Heart right ventricle (tissue), 16 donors: ENCODE measurements around the gene SPEM2. TPM values are rescaled to one million over a fixed set of nuclear protein-coding genes. Genes with fewer than 3 reads are reported as not detected.

ENCODE experiments used
- ATAC-seq, 8 donors: fragments of 200-7000 bp; cut with Tn5 transposase; one replicate each; pipeline ENCODE4 v1.9.1; 2020; ENCODE audit warnings: mild to moderate bottlenecking in 8 of 8, moderate library complexity in 8 of 8, moderate number of reproducible peaks in 1 of 8
- DNase-seq, 2 donors: peaks; one replicate each; pipeline ENCODE4 v3.0.0-alpha.2; 2020
- H3K27ac ChIP-seq, 10 donors: fragments of 200-600 bp; sonication (generic) in 2 of 10; one replicate each; pipeline versions ENCODE4 v1.5.0 to v1.8.0; 2020 to 2022; ENCODE audit warnings: mild to moderate bottlenecking in 3 of 10
- H3K27me3 ChIP-seq, 7 donors: fragments of 200-600 bp; one replicate each; pipeline ENCODE4 v1.8.0; 2021 to 2022; ENCODE audit warnings: mild to moderate bottlenecking in 2 of 7
- H3K36me3 ChIP-seq, 9 donors: fragments of 200-600 bp; sonication (generic) in 1 of 9; one replicate each; pipeline versions ENCODE4 v1.5.0 to v1.8.0; 2020 to 2022; ENCODE audit warnings: mild to moderate bottlenecking in 2 of 9
- H3K4me1 ChIP-seq, 9 donors: fragments of 200-600 bp; sonication (generic) in 1 of 9; one replicate each; pipeline versions ENCODE4 v1.5.0 to v1.8.0; 2020 to 2022; ENCODE audit warnings: mild to moderate bottlenecking in 4 of 9
- H3K4me3 ChIP-seq, 10 donors: fragments of 200-600 bp; sonication (generic) in 2 of 10; one replicate each; pipeline versions ENCODE4 v1.5.0 to v1.8.0; 2020 to 2022; ENCODE audit warnings: mild to moderate bottlenecking in 7 of 10, moderate library complexity in 2 of 10
- H3K9me3 ChIP-seq, 11 donors: fragments of 200-600 bp in 10 of 11; sonication (generic) in 2 of 11; one replicate each; pipeline versions ENCODE4 v1.5.0 to v1.8.0; 2013 to 2022; ENCODE audit warnings: mild to moderate bottlenecking in 2 of 11, control low read depth in 1 of 11, moderate library complexity in 1 of 11
- CTCF ChIP-seq, 9 donors: fragments of 200-600 bp; sonication (generic) in 2 of 9; IDR thresholded peaks; one replicate each; pipeline versions ENCODE4 v1.5.0 to v1.8.0; 2021 to 2022; ENCODE audit warnings: antibody characterized with exemption in 9 of 9, mild to moderate bottlenecking in 5 of 9, moderate library complexity in 1 of 9
- WGBS, 2 donors: extraction: QIAGEN DNeasy Blood & Tissue Kit; methylation state at CpG; one replicate each; pipeline ENCODE4 v1.1.7; 2013; ENCODE audit warnings: inconsistent platforms in 1 of 2; 5-methylcytosine and 5-hydroxymethylcytosine counted together
- intact Hi-C, 10 donors: fragments of 100-400 bp; cut with DNase I; formaldehyde crosslinking; loops; one replicate each; pipeline versions ENCODE4 v1.11.1 to v1.14.2; 2022
- polyA plus RNA-seq, 2 donors: library from polyadenylated mRNA; stranded (reverse); fragments of 200-250 nt; gene quantifications; one replicate each; pipeline ENCODE4 v1.2.3, GENCODE V29; 2013
- total RNA-seq, 10 donors: library from RNA; stranded (reverse); fragmentation: NEBNext Ultra II Directional in 3 of 10; extraction: Animal tissue kit (Norgen Biotek cat#: 25700) in 3 of 10; gene quantifications; one replicate each; pipeline versions ENCODE4 v1.2.1 to v1.2.4, GENCODE V29; 2021 to 2023
- donor health status: Arrhythmogenic right ventricular cardiomyopathy.
- donor health status: ischemic (EF 13 %, LVEDD 7.1; RV severe dilation, severe dysfunction).
- donor health status: healthy with polysubstance abuse.
- donor health status: DM: no; HTN: yes; CAD: no.
- donor health status: DM: no; HTN: no; CAD: no.
- donor health status: ischemic (EF 25% LVEDD 6.9; RV normal size, moderate dysfunction).
- donor health status: ischemic (EF 25% LVEDD 5.7; RV mildly dilated, moderate dysfunction).
- donor health status: healthy.
- donor health status: DM: yes; HTN: yes; CAD: no.
- donor health status: Ischemic cardiomyopathy.
- donor health status: ischemic (EF 35%, LVEDD 5.7; RV mildly dilated, moderate dysfunction).
- donor health status: nonischemic (EF 11% LVEDD 7.7; RV severe dilation, severe dysfunction).
- donor health status: DM: yes; HTN: yes; CAD: no.
- donor health status: PGD.
- donor health status: ischemic (EF 29% LVEDD 5.4; RV normal size, mild dysfunction).
- donor health status: nonischemic (EF 23%, LVEDD 6.1; RV moderate dilation, normal function).

Gene SPEM2
- total and polyA plus RNA-seq, 12 donors = not detected

DNA sequence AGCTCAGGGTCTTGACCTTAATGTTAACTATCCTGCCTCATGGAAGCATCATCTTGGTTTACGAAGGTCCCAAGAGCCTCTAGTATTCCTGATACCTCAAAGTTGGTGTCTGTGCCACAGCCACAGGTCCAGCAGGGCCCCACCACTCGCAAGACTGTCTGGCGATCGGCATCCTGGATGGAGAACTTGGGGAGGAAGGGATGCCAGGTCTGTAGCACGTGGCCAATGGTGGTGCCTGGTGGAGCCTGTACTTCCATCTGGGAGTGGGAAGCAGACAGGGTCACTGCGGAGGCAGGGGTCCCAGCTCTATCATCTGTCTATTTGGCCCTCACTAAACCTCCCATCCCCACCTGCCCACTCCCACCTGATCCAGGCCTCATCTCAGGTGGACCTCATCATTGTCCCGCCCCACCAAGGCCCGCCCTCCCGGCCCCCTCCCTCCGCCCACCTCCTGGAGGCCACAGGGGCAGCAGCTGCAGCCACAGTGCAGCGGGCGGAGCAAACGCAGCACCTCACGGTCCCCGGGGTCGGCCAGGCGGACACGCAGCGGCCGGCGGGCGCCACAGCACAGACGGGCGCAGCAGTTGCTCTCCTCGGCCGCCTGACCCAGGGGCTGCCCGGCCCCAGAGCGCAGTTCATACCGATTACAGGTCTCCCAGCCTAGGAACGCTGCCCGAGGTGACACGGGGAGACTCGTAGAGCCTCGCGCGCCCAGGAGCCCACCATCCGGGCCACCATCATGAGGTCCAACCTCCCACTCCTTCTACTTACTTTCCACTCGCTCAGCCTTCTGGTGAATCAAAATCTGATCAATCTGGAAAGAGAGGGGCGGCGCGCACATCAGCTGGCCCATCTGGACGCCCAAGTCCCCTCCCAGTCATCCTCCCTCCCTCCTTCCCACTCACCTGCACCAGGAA lies 32.5 kb upstream of the SPEM2 start:
- Histone ChIP-seq H3K27me3 (no peaks in the 10 kb centered on the region), H3K27ac (peak overlapping the region in 8 of 10 donors; percentile 89 to 98 (median 95)), H3K36me3 (peaks cover 0 to 49% (median 10%) of the 10 kb centered on the region in 9 donors), H3K4me3 (peak overlapping the region in 9 of 10 donors; percentile 77 to 98 (median 91)), H3K9me3 (no peaks in the 10 kb centered on the region), H3K4me1 (peaks cover 0 to 34% (median 22%) of the 10 kb centered on the region in 9 donors)
- intact Hi-C loops = loop anchor here in 4 of 10 donors (5.0 kb wide), 2 partner anchors 36 to 41 kb away; partner anchors contain the start of genes KCTD11 (in 2 of the 4) and TMEM95 (in 2 of the 4)
- ATAC-seq (no peak), DNase-seq (no peak)
- WGBS, 2 donors = 76 to 84% methylated on average over 37 to 42 of the region's 42 CpGs
- TF ChIP-seq CTCF (IDR thresholded peaks at IDR 0.05) = no peak

DNA sequence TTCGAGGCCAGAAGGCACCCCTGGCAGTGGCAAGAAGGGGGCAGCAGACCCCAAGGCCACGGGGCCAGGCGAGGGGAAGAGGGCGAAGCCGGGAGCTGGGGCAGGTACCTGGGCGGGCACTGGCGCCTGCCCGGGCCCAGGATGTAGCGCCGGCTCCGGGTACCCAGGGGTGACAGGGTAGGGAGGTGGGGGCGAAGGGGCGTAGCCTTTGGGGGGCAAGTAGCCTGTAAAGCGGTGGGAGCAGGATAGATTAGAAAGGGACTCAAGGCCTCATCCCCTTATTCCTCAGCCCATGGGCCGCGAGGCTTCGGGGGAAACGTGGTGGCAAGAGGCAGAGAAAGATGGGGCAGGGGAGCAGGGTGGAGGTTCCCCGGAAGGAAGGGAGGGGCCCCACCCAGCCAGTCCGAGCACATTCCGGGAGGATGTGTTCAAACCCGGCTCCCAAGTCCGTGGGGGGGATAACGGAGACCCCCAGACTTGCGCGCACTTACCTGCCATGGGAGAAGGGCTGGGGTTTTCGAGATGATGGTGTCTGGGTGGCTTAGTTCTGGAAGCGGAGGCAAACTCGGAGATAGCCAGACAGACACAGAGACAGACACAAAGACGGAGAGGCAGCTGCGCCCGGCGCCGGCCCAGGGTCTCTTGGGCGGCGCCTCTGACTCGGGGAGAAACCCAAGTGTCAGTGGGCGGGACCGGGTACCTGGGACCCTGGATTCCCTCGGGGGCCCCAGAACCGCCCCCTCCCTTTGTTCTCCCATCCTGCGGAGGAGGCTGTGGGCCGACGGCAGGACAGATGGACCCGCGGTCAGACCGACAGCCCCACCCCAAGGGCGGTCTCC lies 31.6 kb upstream of the SPEM2 start:
- H3K4me3 ChIP-seq = peak overlapping the region; percentile 59 to 98 (median 90)
- H3K27me3 ChIP-seq = no peaks in the 10 kb centered on the region
- H3K9me3 ChIP-seq = no peaks in the 10 kb centered on the region
- peak overlapping the region; percentile 88 to 98 (median 95) for H3K27ac ChIP-seq
- WGBS, 2 donors = 8% methylated on average over 43 to 48 of the region's 48 CpGs
- ATAC-seq (peak; percentile 6 to 50 (median 30)), DNase-seq (no peak)
- intact Hi-C loops = loop anchor here in 6 of 10 donors (1.0 to 5.0 kb wide), 5 partner anchors 10 to 43 kb away; partner anchors contain the start of genes KCTD11 (in 2 of the 6), TMEM95 (in 2 of the 6) and TMEM256 (in 1 of the 6)
- H3K4me1 ChIP-seq = peaks cover 0 to 34% (median 22%) of the 10 kb centered on the region in 9 donors
- peaks cover 0 to 40% (median 10%) of the 10 kb centered on the region in 9 donors for H3K36me3 ChIP-seq
- TF ChIP-seq CTCF (IDR thresholded peaks at IDR 0.05) = peak in 1 of 9 donors; percentile 14

DNA sequence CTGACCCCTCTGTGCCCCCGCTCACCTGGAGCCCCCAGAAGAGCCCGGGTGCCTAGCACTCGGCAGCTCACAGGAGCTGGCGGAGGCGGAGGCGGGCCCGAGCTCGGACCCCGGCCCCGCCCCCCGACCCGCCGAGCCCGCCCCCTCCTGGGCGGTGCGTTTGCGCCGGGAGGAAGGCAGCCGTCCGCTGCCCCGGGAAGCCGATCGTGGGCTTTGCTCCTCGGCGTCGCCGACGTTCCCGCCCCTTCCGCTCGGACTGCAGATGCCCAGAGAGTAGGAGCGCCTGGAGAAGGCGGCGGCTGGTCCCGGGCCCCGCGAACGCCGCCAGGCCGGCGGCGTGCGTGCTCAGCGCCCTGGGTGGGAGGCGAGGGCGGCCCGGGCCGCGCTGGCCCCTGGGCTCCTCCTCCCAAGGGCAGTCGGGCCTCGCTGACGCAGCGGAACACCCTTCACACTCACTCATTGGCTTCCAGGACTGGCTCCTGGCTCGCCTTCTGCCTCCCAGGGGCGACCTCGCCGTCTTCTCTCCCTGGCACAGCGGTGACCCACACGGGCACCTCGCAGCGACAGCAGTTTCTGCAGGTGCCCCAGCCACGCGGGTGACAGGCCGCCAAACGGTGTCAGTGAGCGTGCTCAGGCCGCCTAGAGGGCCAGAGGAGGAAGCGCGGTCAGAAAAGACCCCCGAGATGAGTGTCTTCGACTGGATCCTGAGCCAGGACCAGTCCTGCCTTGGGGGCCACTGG lies 30.8 kb upstream of the SPEM2 start, which contains the start of gene PLSCR3:
PLSCR3 (minus strand) TSS at position 74 of the 740 bp plus-strand sequence. CDS start 415 bp downstream, outside the sequence.
- Histone ChIP-seq H3K9me3 (no peaks in the 10 kb centered on the region), H3K27ac (peak within 1 kb of the TSS; percentile 88 to 98 (median 95)), H3K27me3 (no peaks in the 10 kb centered on the region), H3K4me1 (peaks cover 0 to 34% (median 22%) of the 10 kb centered on the region in 9 donors), H3K36me3 (peaks cover 0 to 32% (median 4%) of the 10 kb centered on the region in 9 donors), H3K4me3 (peak within 1 kb of the TSS; percentile 59 to 98 (median 90))
- peak in 7 of 9 donors; percentile 18 to 39 (median 29) for TF ChIP-seq CTCF (IDR thresholded peaks at IDR 0.05)
- WGBS, 2 donors = 1% methylated on average over 65 to 71 of the region's 71 CpGs
- DNase-seq (peak; percentile 89 to 91), ATAC-seq (peak; percentile 92 to 96 (median 95))
- intact Hi-C loops = loop anchor here in 6 of 10 donors (1.0 to 5.0 kb wide), 5 partner anchors 10 to 44 kb away; partner anchors contain the start of genes KCTD11 (in 2 of the 6), TMEM95 (in 2 of the 6) and TMEM256 (in 1 of the 6)
